ENCODE measurements around the gene LRRD1.

- TF ChIP-seq, protein P1, sequence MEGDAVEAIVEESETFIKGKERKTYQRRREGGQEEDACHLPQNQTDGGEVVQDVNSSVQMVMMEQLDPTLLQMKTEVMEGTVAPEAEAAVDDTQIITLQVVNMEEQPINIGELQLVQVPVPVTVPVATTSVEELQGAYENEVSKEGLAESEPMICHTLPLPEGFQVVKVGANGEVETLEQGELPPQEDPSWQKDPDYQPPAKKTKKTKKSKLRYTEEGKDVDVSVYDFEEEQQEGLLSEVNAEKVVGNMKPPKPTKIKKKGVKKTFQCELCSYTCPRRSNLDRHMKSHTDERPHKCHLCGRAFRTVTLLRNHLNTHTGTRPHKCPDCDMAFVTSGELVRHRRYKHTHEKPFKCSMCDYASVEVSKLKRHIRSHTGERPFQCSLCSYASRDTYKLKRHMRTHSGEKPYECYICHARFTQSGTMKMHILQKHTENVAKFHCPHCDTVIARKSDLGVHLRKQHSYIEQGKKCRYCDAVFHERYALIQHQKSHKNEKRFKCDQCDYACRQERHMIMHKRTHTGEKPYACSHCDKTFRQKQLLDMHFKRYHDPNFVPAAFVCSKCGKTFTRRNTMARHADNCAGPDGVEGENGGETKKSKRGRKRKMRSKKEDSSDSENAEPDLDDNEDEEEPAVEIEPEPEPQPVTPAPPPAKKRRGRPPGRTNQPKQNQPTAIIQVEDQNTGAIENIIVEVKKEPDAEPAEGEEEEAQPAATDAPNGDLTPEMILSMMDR (IDR thresholded peaks at IDR 0.05) = no peak
- no peak for TF ChIP-seq POLR2AphosphoS5 (IDR thresholded peaks at IDR 0.05; ENCODE audit: insufficient read depth in 1 of 2, low read depth in 1 of 2)
These were observed 13.4 kb upstream of the LRRD1 start for GRCh38 chr7:92192326-92192725.

All from vagina (tissue), 2 donors.